Activated naive CD8-positive, alpha-beta T cell (primary cell): ENCODE measurements around the gene ATP2A3.

Experiments used
- H3K27ac Mint-ChIP-seq: one replicate; pipeline ENCODE4 v1.8.0; 2021; ENCODE audit warnings: mixed read lengths
- H3K27me3 Mint-ChIP-seq: one replicate; pipeline ENCODE4 v1.8.0; 2021; ENCODE audit warnings: mixed read lengths
- H3K36me3 Mint-ChIP-seq: one replicate; pipeline ENCODE4 v1.8.0; 2021; ENCODE audit warnings: mixed read lengths
- H3K4me1 Mint-ChIP-seq: one replicate; pipeline ENCODE4 v1.8.0; 2021; ENCODE audit warnings: low read depth, mixed read lengths
- H3K4me3 Mint-ChIP-seq: one replicate; pipeline ENCODE4 v1.8.0; 2021; ENCODE audit warnings: mild to moderate bottlenecking, mixed read lengths
- H3K9me3 Mint-ChIP-seq: one replicate; pipeline ENCODE4 v1.8.0; 2021; ENCODE audit warnings: low read depth, mixed read lengths

The ATP2A3 gene

GRCh38 chr17:3924512-3925350 lies 39.5 kb downstream of the ATP2A3 start:
- Mint-ChIP-seq H3K36me3 (no peaks in the 10 kb centered on the region), H3K4me1 (peaks cover 2% of the 10 kb centered on the region), H3K27me3 (no peaks in the 10 kb centered on the region)

GRCh38 chr17:3923466-3924190 lies 40.6 kb downstream of the ATP2A3 start:
- no peaks in the 10 kb centered on the region for H3K27me3 Mint-ChIP-seq

More at GRCh38 chr17:3924512-3925350, 39.5 kb downstream of the ATP2A3 start:
- H3K9me3 Mint-ChIP-seq: no peaks in the 10 kb centered on the region
- no peak overlapping the region for H3K27ac Mint-ChIP-seq
- H3K4me3 Mint-ChIP-seq: no peak overlapping the region

GRCh38 chr17:3922765-3923164 lies 41.5 kb downstream of the ATP2A3 start:
- no peaks in the 10 kb centered on the region for H3K9me3 Mint-ChIP-seq

More at GRCh38 chr17:3923466-3924190, 40.6 kb downstream of the ATP2A3 start:
- Mint-ChIP-seq H3K36me3 (no peaks in the 10 kb centered on the region), H3K9me3 (no peaks in the 10 kb centered on the region), H3K4me3 (no peak overlapping the region), H3K27ac (no peak overlapping the region), H3K4me1 (peaks cover 2% of the 10 kb centered on the region)

GRCh38 chr17:3921502-3922319 lies 42.5 kb downstream of the ATP2A3 start:
- no peak overlapping the region for H3K4me3 Mint-ChIP-seq
- no peaks in the 10 kb centered on the region for H3K9me3 Mint-ChIP-seq
- H3K36me3 Mint-ChIP-seq: no peaks in the 10 kb centered on the region
- no peak overlapping the region for H3K27ac Mint-ChIP-seq
- H3K4me1 Mint-ChIP-seq: peaks cover 11% of the 10 kb centered on the region
- no peaks in the 10 kb centered on the region for H3K27me3 Mint-ChIP-seq

More at GRCh38 chr17:3922765-3923164, 41.5 kb downstream of the ATP2A3 start:
- H3K4me3 Mint-ChIP-seq: no peak overlapping the region
- peaks cover 4% of the 10 kb centered on the region for H3K4me1 Mint-ChIP-seq
- no peaks in the 10 kb centered on the region for H3K27me3 Mint-ChIP-seq
- H3K27ac Mint-ChIP-seq: no peak overlapping the region
- H3K36me3 Mint-ChIP-seq: no peaks in the 10 kb centered on the region

- H3K27me3 Mint-ChIP-seq: no peaks in the 10 kb centered on the region
- H3K9me3 Mint-ChIP-seq: no peaks in the 10 kb centered on the region
- H3K27ac Mint-ChIP-seq: no peak overlapping the region
- no peak overlapping the region for H3K4me3 Mint-ChIP-seq
- H3K36me3 Mint-ChIP-seq: no peaks in the 10 kb centered on the region
- H3K4me1 Mint-ChIP-seq: peaks cover 14% of the 10 kb centered on the region
Observed at GRCh38 chr17:3921006-3921405, 43.2 kb downstream of the ATP2A3 start.

GRCh38 chr17:3919123-3919624 lies 45.1 kb downstream of the ATP2A3 start:
- H3K36me3 Mint-ChIP-seq: no peaks in the 10 kb centered on the region
- H3K27ac Mint-ChIP-seq: no peak overlapping the region
- H3K9me3 Mint-ChIP-seq: no peaks in the 10 kb centered on the region
- H3K4me1 Mint-ChIP-seq: peaks cover 29% of the 10 kb centered on the region
- H3K4me3 Mint-ChIP-seq: no peak overlapping the region
- no peaks in the 10 kb centered on the region for H3K27me3 Mint-ChIP-seq

- no peak overlapping the region for H3K4me3 Mint-ChIP-seq
- H3K4me1 Mint-ChIP-seq: peaks cover 36% of the 10 kb centered on the region
- H3K27ac Mint-ChIP-seq: peak overlapping the region; percentile 41
- H3K9me3 Mint-ChIP-seq: no peaks in the 10 kb centered on the region
- H3K36me3 Mint-ChIP-seq: no peaks in the 10 kb centered on the region
- no peaks in the 10 kb centered on the region for H3K27me3 Mint-ChIP-seq
Observed at GRCh38 chr17:3918372-3919122, 45.7 kb downstream of the ATP2A3 start.

- no peak overlapping the region for H3K27ac Mint-ChIP-seq
- no peaks in the 10 kb centered on the region for H3K9me3 Mint-ChIP-seq
- H3K4me3 Mint-ChIP-seq: no peak overlapping the region
- H3K36me3 Mint-ChIP-seq: no peaks in the 10 kb centered on the region
- no peaks in the 10 kb centered on the region for H3K27me3 Mint-ChIP-seq
- H3K4me1 Mint-ChIP-seq: peaks cover 37% of the 10 kb centered on the region
Observed at GRCh38 chr17:3917391-3917931, 46.8 kb downstream of the ATP2A3 start.

GRCh38 chr17:3916825-3917224 lies 47.4 kb downstream of the ATP2A3 start:
- no peaks in the 10 kb centered on the region for H3K9me3 Mint-ChIP-seq
- H3K36me3 Mint-ChIP-seq: no peaks in the 10 kb centered on the region
- H3K27ac Mint-ChIP-seq: peak overlapping the region; percentile 41
- H3K4me1 Mint-ChIP-seq: peaks cover 38% of the 10 kb centered on the region
- no peaks in the 10 kb centered on the region for H3K27me3 Mint-ChIP-seq
- no peak overlapping the region for H3K4me3 Mint-ChIP-seq

GRCh38 chr17:3915995-3916696 lies 48.1 kb downstream of the ATP2A3 start, which contains the start of gene P2RX1:
Gene P2RX1 (minus strand): TSS chr17:3916465. CDS start chr17:3916225, 240 bp downstream.
- Mint-ChIP-seq H3K27ac (peak within 1 kb of the TSS; percentile 41), H3K9me3 (no peaks in the 10 kb centered on the region), H3K4me1 (peaks cover 44% of the 10 kb centered on the region), H3K36me3 (no peaks in the 10 kb centered on the region), H3K4me3 (no peak within 1 kb of the TSS), H3K27me3 (no peaks in the 10 kb centered on the region)

GRCh38 chr17:3915581-3915994 lies 48.6 kb downstream of the ATP2A3 start:
- H3K36me3 Mint-ChIP-seq: no peaks in the 10 kb centered on the region
- H3K27me3 Mint-ChIP-seq: no peaks in the 10 kb centered on the region
- peak overlapping the region; percentile 41 for H3K27ac Mint-ChIP-seq
- no peaks in the 10 kb centered on the region for H3K9me3 Mint-ChIP-seq
- H3K4me3 Mint-ChIP-seq: no peak overlapping the region
- H3K4me1 Mint-ChIP-seq: peaks cover 47% of the 10 kb centered on the region

GRCh38 chr17:3914312-3914670 lies 49.9 kb downstream of the ATP2A3 start:
- H3K27me3 Mint-ChIP-seq: no peaks in the 10 kb centered on the region
- H3K36me3 Mint-ChIP-seq: no peaks in the 10 kb centered on the region
- H3K4me3 Mint-ChIP-seq: no peak overlapping the region
- H3K27ac Mint-ChIP-seq: no peak overlapping the region
- H3K4me1 Mint-ChIP-seq: peaks cover 47% of the 10 kb centered on the region
- H3K9me3 Mint-ChIP-seq: no peaks in the 10 kb centered on the region

GRCh38 chr17:3913531-3914311 lies 50.5 kb downstream of the ATP2A3 start:
- no peaks in the 10 kb centered on the region for H3K9me3 Mint-ChIP-seq
- H3K27me3 Mint-ChIP-seq: no peaks in the 10 kb centered on the region
- peak overlapping the region; percentile 5 for H3K4me3 Mint-ChIP-seq
- no peak overlapping the region for H3K27ac Mint-ChIP-seq
- peaks cover 47% of the 10 kb centered on the region for H3K4me1 Mint-ChIP-seq
- no peaks in the 10 kb centered on the region for H3K36me3 Mint-ChIP-seq
